Measurements from ENCODE around the gene PDLIM1.
"Not testable (repeated sequence)": the region's sequence is repeated elsewhere in the genome, so short reads cannot be mapped to it uniquely, and the experiment has no call there.

The PDLIM1 gene

DNA sequence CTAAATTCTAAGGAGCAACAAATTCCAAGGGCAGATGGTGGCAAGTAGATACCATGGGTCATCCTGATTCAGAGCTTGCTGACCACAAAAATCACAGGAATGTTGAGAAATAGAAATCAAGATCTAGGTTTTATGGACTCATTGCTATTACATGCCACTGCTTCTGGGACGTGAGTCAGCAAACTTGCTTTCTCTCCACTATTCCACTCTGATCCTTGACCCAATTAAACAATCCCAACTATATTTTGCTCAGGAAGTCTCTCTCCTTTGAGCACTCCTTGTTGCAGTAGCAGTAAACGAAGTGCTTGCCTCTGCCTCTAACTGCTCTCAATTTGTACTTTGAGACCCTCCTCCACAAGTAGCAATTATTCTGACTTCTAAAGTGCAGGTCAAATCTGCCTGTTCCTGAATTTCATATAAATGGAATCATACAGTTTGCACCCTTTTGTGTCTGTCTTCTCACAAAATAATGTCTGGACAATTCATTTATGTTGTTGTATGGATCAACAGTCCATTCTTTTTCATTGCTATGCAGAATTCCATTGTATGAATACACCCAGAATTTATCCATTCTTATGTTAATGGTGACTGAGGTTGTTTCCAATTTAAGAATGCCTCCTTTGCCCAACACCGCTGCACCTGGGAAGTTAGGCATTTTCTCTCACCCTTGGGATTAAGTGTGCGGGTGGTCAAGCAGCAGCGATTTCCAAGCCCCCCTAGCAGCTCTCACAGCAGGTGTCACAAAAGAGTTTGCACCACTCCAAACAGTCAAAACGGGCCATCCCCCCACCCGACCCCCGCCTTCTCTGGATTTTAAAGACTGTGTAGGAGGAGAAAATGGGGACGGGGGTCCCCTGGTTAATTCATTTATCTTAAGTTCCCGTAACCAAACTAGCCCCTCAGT lies 60.8 kb downstream of the PDLIM1 start:
- H3K36me3 ChIP-seq (ENCODE audit: insufficient read depth, low read length), result no peaks in the 10 kb centered on the region
- no peaks in the 10 kb centered on the region for H3K4me1 ChIP-seq (ENCODE audit: insufficient read depth, low read length, poor library complexity, severe bottlenecking)
- no peak overlapping the region for H2AFZ ChIP-seq (ENCODE audit: low read length)
- no peaks in the 10 kb centered on the region for H3K9me3 ChIP-seq (ENCODE audit: insufficient read depth, low read depth, low read length)
- TF ChIP-seq, protein P1, sequence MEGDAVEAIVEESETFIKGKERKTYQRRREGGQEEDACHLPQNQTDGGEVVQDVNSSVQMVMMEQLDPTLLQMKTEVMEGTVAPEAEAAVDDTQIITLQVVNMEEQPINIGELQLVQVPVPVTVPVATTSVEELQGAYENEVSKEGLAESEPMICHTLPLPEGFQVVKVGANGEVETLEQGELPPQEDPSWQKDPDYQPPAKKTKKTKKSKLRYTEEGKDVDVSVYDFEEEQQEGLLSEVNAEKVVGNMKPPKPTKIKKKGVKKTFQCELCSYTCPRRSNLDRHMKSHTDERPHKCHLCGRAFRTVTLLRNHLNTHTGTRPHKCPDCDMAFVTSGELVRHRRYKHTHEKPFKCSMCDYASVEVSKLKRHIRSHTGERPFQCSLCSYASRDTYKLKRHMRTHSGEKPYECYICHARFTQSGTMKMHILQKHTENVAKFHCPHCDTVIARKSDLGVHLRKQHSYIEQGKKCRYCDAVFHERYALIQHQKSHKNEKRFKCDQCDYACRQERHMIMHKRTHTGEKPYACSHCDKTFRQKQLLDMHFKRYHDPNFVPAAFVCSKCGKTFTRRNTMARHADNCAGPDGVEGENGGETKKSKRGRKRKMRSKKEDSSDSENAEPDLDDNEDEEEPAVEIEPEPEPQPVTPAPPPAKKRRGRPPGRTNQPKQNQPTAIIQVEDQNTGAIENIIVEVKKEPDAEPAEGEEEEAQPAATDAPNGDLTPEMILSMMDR (conservative IDR thresholded peaks at IDR 0.05; ENCODE audit: low read length), result no peak
- no peak for TF ChIP-seq EZH2phosphoT487 (IDR thresholded peaks at IDR 0.05; ENCODE audit: borderline replicate concordance)
- H3K9me2 ChIP-seq (replicated peaks; ENCODE audit: low read depth, low read length), result no peaks in the 10 kb centered on the region
- H4K20me1 ChIP-seq (ENCODE audit: insufficient read depth, low read length, poor library complexity, severe bottlenecking), result no peaks in the 10 kb centered on the region
- H3K79me2 ChIP-seq (ENCODE audit: insufficient read depth, low read length), result no peaks in the 10 kb centered on the region
- no peak overlapping the region for H3K4me3 ChIP-seq (ENCODE audit: low read length, poor library complexity, severe bottlenecking)
- H3K9ac ChIP-seq (ENCODE audit: low read depth, low read length, poor library complexity, severe bottlenecking), result no peak overlapping the region
- H3K27me3 ChIP-seq (ENCODE audit: insufficient read depth, low read length, poor library complexity, severe bottlenecking), result no peaks in the 10 kb centered on the region
- no peaks in the 10 kb centered on the region for H3F3A ChIP-seq (ENCODE audit: low read depth)
- no peak overlapping the region for H3K4me2 ChIP-seq (ENCODE audit: low read depth, low read length, poor library complexity, severe bottlenecking)

DNA sequence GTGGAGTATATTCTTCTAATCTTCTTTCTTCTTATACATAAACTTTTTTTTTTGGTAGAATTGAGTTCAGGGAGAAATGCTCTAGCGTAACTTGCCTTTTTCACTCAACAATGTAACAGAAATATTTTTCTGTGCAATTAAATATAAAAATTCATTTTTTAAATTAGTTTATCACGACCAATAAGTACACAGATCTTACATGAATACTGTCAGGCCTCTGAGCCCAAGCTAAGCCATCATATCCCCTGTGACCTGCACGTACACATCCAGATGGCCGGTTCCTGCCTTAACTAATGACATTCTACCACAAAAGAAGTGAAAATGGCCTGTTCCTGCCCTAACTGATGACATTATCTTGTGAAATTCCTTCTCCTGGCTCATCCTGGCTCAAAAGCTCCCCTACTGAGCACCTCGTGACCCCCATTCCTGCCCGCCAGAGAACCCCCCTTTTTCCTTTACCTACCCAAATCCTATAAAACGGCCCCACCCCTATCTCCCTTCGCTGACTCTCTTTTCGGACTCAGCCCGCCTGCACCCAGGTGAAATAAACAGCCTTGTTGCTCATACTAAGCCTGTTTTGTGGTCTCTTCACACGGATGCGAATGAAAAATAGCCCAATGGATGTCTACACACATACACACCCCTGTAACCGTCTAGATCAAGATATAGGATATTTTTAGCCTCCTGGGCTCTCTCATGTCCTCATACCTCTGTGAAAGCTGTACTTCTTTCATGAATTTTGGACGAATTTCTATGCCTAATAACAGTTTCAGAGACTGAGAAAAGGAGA lies 61.7 kb downstream of the PDLIM1 start:
- H3K36me3 ChIP-seq (ENCODE audit: insufficient read depth, low read length); H3K79me2 ChIP-seq (ENCODE audit: insufficient read depth, low read length); H3F3A ChIP-seq (ENCODE audit: low read depth); H3K9me3 ChIP-seq (ENCODE audit: insufficient read depth, low read depth, low read length); H3K27me3 ChIP-seq (ENCODE audit: insufficient read depth, low read length, poor library complexity, severe bottlenecking); H4K20me1 ChIP-seq (ENCODE audit: insufficient read depth, low read length, poor library complexity, severe bottlenecking); H3K4me1 ChIP-seq (ENCODE audit: insufficient read depth, low read length, poor library complexity, severe bottlenecking); H3K4me3 ChIP-seq (ENCODE audit: low read length, poor library complexity, severe bottlenecking); H3K9ac ChIP-seq (ENCODE audit: low read depth, low read length, poor library complexity, severe bottlenecking); H2AFZ ChIP-seq (ENCODE audit: low read length); H3K4me2 ChIP-seq (ENCODE audit: low read depth, low read length, poor library complexity, severe bottlenecking); H3K9me2 ChIP-seq (replicated peaks; ENCODE audit: low read depth, low read length): not testable (repeated sequence)

DNA sequence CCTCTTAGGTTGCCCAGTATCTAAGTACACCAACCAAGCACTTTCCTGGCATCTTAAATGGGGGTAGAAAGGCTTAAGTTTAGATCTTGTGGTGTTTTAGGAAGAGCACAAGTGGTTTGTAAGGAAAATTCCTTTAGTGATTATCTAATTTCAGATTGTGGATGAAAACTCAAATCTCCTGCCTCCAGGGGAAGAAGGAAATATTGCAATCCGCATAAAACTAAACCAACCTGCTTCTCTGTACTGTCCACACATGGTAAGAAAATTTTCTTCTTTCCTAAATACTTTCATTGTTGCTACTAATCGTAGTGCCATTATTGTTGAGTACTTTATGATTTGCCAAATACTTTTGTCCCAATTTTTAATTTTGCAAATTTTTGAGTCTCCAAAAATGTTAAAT lies 65.7 kb downstream of the PDLIM1 start:
- no peaks in the 10 kb centered on the region for H3K79me2 ChIP-seq (ENCODE audit: insufficient read depth, low read length)
- no peaks in the 10 kb centered on the region for H3K36me3 ChIP-seq (ENCODE audit: insufficient read depth, low read length)
- no peak overlapping the region for H2AFZ ChIP-seq (ENCODE audit: low read length)
- H3K9ac ChIP-seq (ENCODE audit: low read depth, low read length, poor library complexity, severe bottlenecking), result no peak overlapping the region
- TF ChIP-seq EZH2phosphoT487 (IDR thresholded peaks at IDR 0.05; ENCODE audit: borderline replicate concordance), result no peak
- TF ChIP-seq, protein P1 (conservative IDR thresholded peaks at IDR 0.05; ENCODE audit: low read length), result no peak
- H3K4me1 ChIP-seq (ENCODE audit: insufficient read depth, low read length, poor library complexity, severe bottlenecking), result no peaks in the 10 kb centered on the region
- no peaks in the 10 kb centered on the region for H3F3A ChIP-seq (ENCODE audit: low read depth)
- H3K4me3 ChIP-seq (ENCODE audit: low read length, poor library complexity, severe bottlenecking), result no peak overlapping the region
- H3K4me2 ChIP-seq (ENCODE audit: low read depth, low read length, poor library complexity, severe bottlenecking), result no peak overlapping the region
- no peaks in the 10 kb centered on the region for H3K27me3 ChIP-seq (ENCODE audit: insufficient read depth, low read length, poor library complexity, severe bottlenecking)
- no peaks in the 10 kb centered on the region for H4K20me1 ChIP-seq (ENCODE audit: insufficient read depth, low read length, poor library complexity, severe bottlenecking)
- no peaks in the 10 kb centered on the region for H3K9me3 ChIP-seq (ENCODE audit: insufficient read depth, low read depth, low read length)
- H3K9me2 ChIP-seq (replicated peaks; ENCODE audit: low read depth, low read length), result no peaks in the 10 kb centered on the region
